Measurements from ENCODE around the gene PKP3.

The PKP3 gene

GRCh38 chr11:352456-353031 is 41.5 kb upstream of the PKP3 start:
- TF ChIP-seq ZFX (IDR thresholded peaks at IDR 0.05) (no peak), CTCF (conservative IDR thresholded peaks at IDR 0.05) (no peak)
- H3K27ac ChIP-seq, result peak overlapping the region; percentile 2; the same call in 1 of the 2 replicates

GRCh38 chr11:353179-353873 is 40.7 kb upstream of the PKP3 start:
- peak overlapping the region; percentile 2 for H3K27ac ChIP-seq
- no peak for TF ChIP-seq ZFX (IDR thresholded peaks at IDR 0.05)
- no peak for TF ChIP-seq CTCF (conservative IDR thresholded peaks at IDR 0.05)

- TF ChIP-seq CTCF (conservative IDR thresholded peaks at IDR 0.05) (no peak), ZFX (IDR thresholded peaks at IDR 0.05) (no peak)
- H3K27ac ChIP-seq, result peak overlapping the region; percentile 67
Observed at GRCh38 chr11:355581-356458, 38.2 kb upstream of the PKP3 start.

- no peak for TF ChIP-seq ZFX (IDR thresholded peaks at IDR 0.05)
- TF ChIP-seq CTCF (conservative IDR thresholded peaks at IDR 0.05), result no peak
- H3K27ac ChIP-seq, result no peak overlapping the region
Observed at GRCh38 chr11:356610-357009, 37.4 kb upstream of the PKP3 start.

GRCh38 chr11:357582-357981 is 36.4 kb upstream of the PKP3 start:
- TF ChIP-seq CTCF (conservative IDR thresholded peaks at IDR 0.05) (no peak), ZFX (IDR thresholded peaks at IDR 0.05) (no peak)
- no peak overlapping the region for H3K27ac ChIP-seq

- TF ChIP-seq CTCF (conservative IDR thresholded peaks at IDR 0.05) (no peak), ZFX (IDR thresholded peaks at IDR 0.05) (no peak)
Observed at GRCh38 chr11:358129-358800, 35.7 kb upstream of the PKP3 start.

More at GRCh38 chr11:358129-358800, 35.7 kb upstream of the PKP3 start:
- H3K27ac ChIP-seq, result no peak overlapping the region
